ENCODE measurements around the gene DNAJB1.

Gene DNAJB1

GRCh38 chr19:14472202-14472938 lies 45.8 kb downstream of the DNAJB1 start:
- peak; percentile 81 for DNase-seq

- no peak for DNase-seq
These were observed 46.6 kb downstream of the DNAJB1 start for GRCh38 chr19:14471436-14472187.

- no peak for DNase-seq
These were observed 47.9 kb downstream of the DNAJB1 start for GRCh38 chr19:14470031-14470876.

- DNase-seq = no peak
These were observed 50.4 kb downstream of the DNAJB1 start for GRCh38 chr19:14467816-14468215.

- DNase-seq = no peak
These were observed 50.8 kb downstream of the DNAJB1 start for GRCh38 chr19:14467391-14467790.
